Panc1 (cell line): ENCODE results near the gene HDAC1. TPM values are rescaled to one million over a fixed set of nuclear protein-coding genes. Genes with fewer than 3 reads are reported as not detected.

Source experiments
- ATAC-seq: fragments of 200-7000 bp; cut with Tn5 transposase; 2 replicates; pipeline ENCODE4 v1.9.1; 2020; ENCODE audit warnings: mild to moderate bottlenecking, moderate library complexity
- BruUV-seq: library from RNA; stranded (reverse); fragments of 400-500 nt; replicated peaks from 2 replicates; lab custom pipeline; 2021; lab: Mats Ljungman, UMichigan
- CTCF ChIA-PET: fragments of 300-600 bp; sonication (Branson Sonifier 250); formaldehyde crosslinking; loops from one replicate; lab custom pipeline; 2022; ENCODE audit warnings: antibody characterized with exemption; lab: Charles Lee
- POLR2A ChIA-PET: fragments of 300-600 bp; sonication (Branson Sonifier 250); formaldehyde crosslinking; loops from one replicate; lab custom pipeline; 2022; ENCODE audit warnings: antibody characterized with exemption; lab: Charles Lee
- DNase-seq: peaks from one replicate; pipeline ENCODE4 v3.0.0-alpha.2; 2010; ENCODE audit warnings: low read depth, low spot score
- H3K27ac ChIP-seq: 2 replicates; pipeline ENCODE4 v1.5.1; 2011; ENCODE audit warnings: mild to moderate bottlenecking, low read length, inconsistent platforms
- H3K27me3 ChIP-seq: fragments of 200-500 bp; sonication (Bioruptor generic); 2 replicates; pipeline ENCODE4 v1.6.0; 2014; ENCODE audit warnings: low read length, inconsistent platforms; ENCODE audit not compliant: control insufficient read depth, insufficient read depth
- H3K36me3 ChIP-seq: fragments of 200-500 bp; sonication (Bioruptor generic); 2 replicates; pipeline ENCODE4 v1.5.1; 2014; ENCODE audit warnings: inconsistent platforms, mild to moderate bottlenecking, low read length, moderate library complexity; ENCODE audit not compliant: control insufficient read depth, insufficient read depth
- H3K4me1 ChIP-seq: 2 replicates; pipeline ENCODE4 v1.5.1; 2011; ENCODE audit warnings: inconsistent platforms, mild to moderate bottlenecking, low read length, moderate library complexity; ENCODE audit not compliant: control insufficient read depth, insufficient read depth
- H3K4me3 ChIP-seq, 2 experiments: 2 replicates each; pipeline ENCODE4 v1.5.1; 2011 to 2012; ENCODE audit warnings: low read depth in 2 of 2, low read length in 2 of 2, mild to moderate bottlenecking in 2 of 2, inconsistent platforms in 1 of 2, moderate library complexity in 1 of 2
- H3K9me3 ChIP-seq: fragments of 200-500 bp; sonication (Bioruptor generic); 2 replicates; pipeline ENCODE4 v1.5.1; 2014; ENCODE audit warnings: low read depth, mild to moderate bottlenecking, inconsistent platforms, low read length, moderate library complexity; ENCODE audit not compliant: control insufficient read depth, insufficient read depth
- CTCF ChIP-seq: fragments of 450-650 bp; IDR thresholded peaks from 2 replicates; pipeline ENCODE4 v1.5.1; 2017; ENCODE audit warnings: mild to moderate bottlenecking
- POLR2AphosphoS5 ChIP-seq: IDR thresholded peaks from 2 replicates; pipeline ENCODE4 v1.6.1; 2012; ENCODE audit warnings: mild to moderate bottlenecking, low read depth, low read length, moderate library complexity
- SIN3A ChIP-seq: IDR thresholded peaks from 2 replicates; pipeline ENCODE4 v1.6.1; 2012; ENCODE audit warnings: low read depth, mild to moderate bottlenecking, low read length, moderate library complexity, borderline replicate concordance; ENCODE audit not compliant: insufficient read depth
- TCF7L2 ChIP-seq: IDR thresholded peaks from 2 replicates; pipeline ENCODE4 v1.6.1; 2011; ENCODE audit warnings: mild to moderate bottlenecking, low read depth, low read length, inconsistent platforms
- in situ Hi-C: cut with HindIII; loops from 2 replicates; pipeline ENCODE4 v1.10.0; 2016; ENCODE audit warnings: low sequenced_read_pairs, low pct_unique_long_range_greater_than_20kb
- intact Hi-C: fragments of 100-400 bp; cut with micrococcal nuclease; formaldehyde crosslinking; loops from one replicate; pipeline ENCODE4 v1.10.0; 2022; ENCODE audit not compliant: unreplicated experiment
- total RNA-seq: library from RNA; stranded (reverse); gene quantifications from one replicate; pipeline ENCODE4 v1.2.1, GENCODE V29; 2021; ENCODE audit not compliant: unreplicated experiment
- TF ChIP-seq, protein P1 (sequence below), 2 experiments: IDR thresholded peaks; 2 replicates each; pipeline ENCODE4 v1.6.1; 2011 to 2012; ENCODE audit warnings: low read depth in 2 of 2, control low read depth in 1 of 2, low read length in 1 of 2, mild to moderate bottlenecking in 1 of 2, moderate library complexity in 1 of 2; ENCODE audit not compliant: insufficient read depth in 1 of 2

The HDAC1 gene
- total RNA-seq, 1 experiment from 2014 or later: 256 TPM

- DNase-seq (no peak), ATAC-seq (peak; percentile 41)
- H3K27ac ChIP-seq: peak overlapping the region; percentile 79
- no peak overlapping the region for H3K4me3 ChIP-seq
- H3K27me3 ChIP-seq: no peaks in the 10 kb centered on the region
- in situ Hi-C loops: no loop called here
- H3K36me3 ChIP-seq: peaks cover 5% of the 10 kb centered on the region
- ChIA-PET POLR2A (no interaction called here), CTCF (interaction anchor here (0.6 to 0.7 kb wide), 4 partner anchors 13 to 810 kb away, joined by 6 to 9 read pairs (median 7); no protein-coding TSS in a partner anchor)
- peaks cover 37% of the 10 kb centered on the region for H3K4me1 ChIP-seq
- TF ChIP-seq POLR2AphosphoS5: no peak
- TF ChIP-seq TCF7L2: 0 out of 2 replicates have a peak, but pooled peaks have one; percentile 51
- no peak for TF ChIP-seq CTCF
- TF ChIP-seq SIN3A: no peak
- TF ChIP-seq, protein P1, sequence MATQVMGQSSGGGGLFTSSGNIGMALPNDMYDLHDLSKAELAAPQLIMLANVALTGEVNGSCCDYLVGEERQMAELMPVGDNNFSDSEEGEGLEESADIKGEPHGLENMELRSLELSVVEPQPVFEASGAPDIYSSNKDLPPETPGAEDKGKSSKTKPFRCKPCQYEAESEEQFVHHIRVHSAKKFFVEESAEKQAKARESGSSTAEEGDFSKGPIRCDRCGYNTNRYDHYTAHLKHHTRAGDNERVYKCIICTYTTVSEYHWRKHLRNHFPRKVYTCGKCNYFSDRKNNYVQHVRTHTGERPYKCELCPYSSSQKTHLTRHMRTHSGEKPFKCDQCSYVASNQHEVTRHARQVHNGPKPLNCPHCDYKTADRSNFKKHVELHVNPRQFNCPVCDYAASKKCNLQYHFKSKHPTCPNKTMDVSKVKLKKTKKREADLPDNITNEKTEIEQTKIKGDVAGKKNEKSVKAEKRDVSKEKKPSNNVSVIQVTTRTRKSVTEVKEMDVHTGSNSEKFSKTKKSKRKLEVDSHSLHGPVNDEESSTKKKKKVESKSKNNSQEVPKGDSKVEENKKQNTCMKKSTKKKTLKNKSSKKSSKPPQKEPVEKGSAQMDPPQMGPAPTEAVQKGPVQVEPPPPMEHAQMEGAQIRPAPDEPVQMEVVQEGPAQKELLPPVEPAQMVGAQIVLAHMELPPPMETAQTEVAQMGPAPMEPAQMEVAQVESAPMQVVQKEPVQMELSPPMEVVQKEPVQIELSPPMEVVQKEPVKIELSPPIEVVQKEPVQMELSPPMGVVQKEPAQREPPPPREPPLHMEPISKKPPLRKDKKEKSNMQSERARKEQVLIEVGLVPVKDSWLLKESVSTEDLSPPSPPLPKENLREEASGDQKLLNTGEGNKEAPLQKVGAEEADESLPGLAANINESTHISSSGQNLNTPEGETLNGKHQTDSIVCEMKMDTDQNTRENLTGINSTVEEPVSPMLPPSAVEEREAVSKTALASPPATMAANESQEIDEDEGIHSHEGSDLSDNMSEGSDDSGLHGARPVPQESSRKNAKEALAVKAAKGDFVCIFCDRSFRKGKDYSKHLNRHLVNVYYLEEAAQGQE (IDR thresholded peaks at IDR 0.05; ENCODE audit: insufficient read depth in 1 of 2, low read depth in 2 of 2, low read length in 1 of 2): no peak
- intact Hi-C loops: no loop called here
- H3K9me3 ChIP-seq: no peaks in the 10 kb centered on the region
- BruUV-seq: no TSS peak
Observed at GRCh38 chr1:32337855-32338636, 46.2 kb downstream of the HDAC1 start.

DNA sequence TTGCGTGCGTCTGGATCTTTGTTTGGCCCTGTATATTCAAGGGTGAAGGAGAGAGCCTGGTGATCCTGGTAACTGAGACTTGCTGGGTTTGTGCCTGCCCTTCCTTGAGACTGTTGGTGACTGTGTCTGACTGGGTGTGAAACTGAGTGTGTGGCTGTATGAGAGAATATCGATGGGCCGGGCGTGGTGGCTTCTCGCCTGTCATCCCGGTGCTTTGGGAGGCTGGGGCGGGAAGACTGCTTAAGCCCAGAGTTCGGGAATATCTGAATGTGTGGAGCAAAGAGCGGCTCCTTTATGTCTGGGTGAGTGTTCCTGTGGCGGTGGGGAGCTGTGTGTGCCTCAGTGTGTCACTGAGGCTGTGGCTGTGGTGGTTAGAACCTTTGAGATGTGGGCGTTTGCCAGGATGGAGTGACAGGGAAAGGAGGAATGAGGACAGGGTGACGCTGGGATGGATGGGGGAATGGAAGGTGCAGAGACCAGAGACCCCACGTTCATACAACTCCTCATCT is 46.8 kb downstream of the HDAC1 start:
- ChIA-PET CTCF (no interaction called here), POLR2A (no interaction called here)
- no peak for ATAC-seq
- no peaks in the 10 kb centered on the region for H3K9me3 ChIP-seq
- BruUV-seq: no TSS peak
- peaks cover 2% of the 10 kb centered on the region for H3K36me3 ChIP-seq
- no peaks in the 10 kb centered on the region for H3K27me3 ChIP-seq
- DNase-seq: no peak
- in situ Hi-C loops (no loop called here), intact Hi-C loops (no loop called here)
- H3K4me1 ChIP-seq: peaks cover 31% of the 10 kb centered on the region
- TF ChIP-seq TCF7L2: no peak
- TF ChIP-seq, protein P1 (IDR thresholded peaks at IDR 0.05; ENCODE audit: insufficient read depth in 1 of 2, low read depth in 2 of 2, low read length in 1 of 2): no peak
- TF ChIP-seq POLR2AphosphoS5: no peak
- H3K27ac ChIP-seq: peak overlapping the region; percentile 79
- no peak overlapping the region for H3K4me3 ChIP-seq
